Endodermal cell (in vitro differentiated cells): ENCODE data around the gene SLC9A8. TPM values are rescaled to one million over a fixed set of nuclear protein-coding genes. Genes with fewer than 3 reads are reported as not detected.

Experiments
- DNase-seq: peaks from one replicate; pipeline ENCODE4 v3.0.0-alpha.2; 2017
- H3K27ac ChIP-seq: 2 replicates; pipeline ENCODE4 v1.5.1; 2013; ENCODE audit warnings: mild to moderate bottlenecking, low read depth, low read length, moderate library complexity
- H3K27me3 ChIP-seq: 2 replicates; pipeline ENCODE4 v1.6.1; 2013; ENCODE audit warnings: mild to moderate bottlenecking, low read length, moderate library complexity; ENCODE audit not compliant: insufficient read depth, control insufficient read depth, poor library complexity, severe bottlenecking
- H3K36me3 ChIP-seq: 2 replicates; pipeline ENCODE4 v1.7.0; 2013; ENCODE audit warnings: mild to moderate bottlenecking, low read length, moderate library complexity; ENCODE audit not compliant: control insufficient read depth, insufficient read depth
- H3K4me1 ChIP-seq: one replicate; pipeline ENCODE4 v1.7.0; 2013; ENCODE audit warnings: low read length; ENCODE audit not compliant: control insufficient read depth, insufficient read depth
- H3K4me3 ChIP-seq: 2 replicates; pipeline ENCODE4 v1.5.1; 2013; ENCODE audit warnings: mild to moderate bottlenecking, low read length, moderate library complexity
- H3K9ac ChIP-seq: 2 replicates; pipeline ENCODE4 v1.6.1; 2013; ENCODE audit warnings: mild to moderate bottlenecking, low read length, moderate library complexity; ENCODE audit not compliant: poor library complexity, severe bottlenecking; ENCODE audit errors: extremely low read depth
- H3K9me3 ChIP-seq: 2 replicates; pipeline ENCODE4 v1.6.1; 2013; ENCODE audit warnings: mild to moderate bottlenecking, low read length, moderate library complexity; ENCODE audit not compliant: control insufficient read depth
- H3K27ac Mint-ChIP-seq: 2 replicates; pipeline ENCODE4 v1.8.0; 2020; ENCODE audit warnings: mixed read lengths
- H3K27me3 Mint-ChIP-seq: 2 replicates; pipeline ENCODE4 v1.8.0; 2021; ENCODE audit warnings: mild to moderate bottlenecking, mixed read lengths; ENCODE audit not compliant: insufficient read depth
- H3K36me3 Mint-ChIP-seq: 2 replicates; pipeline ENCODE4 v1.8.0; 2020; ENCODE audit warnings: low read depth, mixed read lengths
- H3K4me1 Mint-ChIP-seq: 2 replicates; pipeline ENCODE4 v1.8.0; 2020; ENCODE audit warnings: mixed read lengths
- H3K4me3 Mint-ChIP-seq: 2 replicates; pipeline ENCODE4 v1.8.0; 2020; ENCODE audit warnings: mild to moderate bottlenecking, moderate library complexity, mixed read lengths
- H3K9me3 Mint-ChIP-seq: 2 replicates; pipeline ENCODE4 v1.8.0; 2020; ENCODE audit warnings: mild to moderate bottlenecking, mixed read lengths
- CTCF ChIP-seq: fragments of 200-600 bp; sonication (generic); conservative IDR thresholded peaks from 2 replicates; pipeline ENCODE4 v1.5.0; 2021; ENCODE audit warnings: antibody characterized with exemption, mild to moderate bottlenecking
- WGBS, 2 experiments: methylation state at CpG; one replicate each; pipeline versions ENCODE4 v1.1.5 to v1.1.7; 2013; ENCODE audit warnings: missing lambda C conversion rate in 2 of 2, mixed read lengths in 1 of 2; ENCODE audit not compliant: insufficient coverage in 1 of 2, insufficient read length in 1 of 2; 5-methylcytosine and 5-hydroxymethylcytosine counted together
- total RNA-seq, 2 donors: library from RNA; stranded (reverse); fragmentation: NEBNext Ultra II Directional in 1 of 2; extraction: Animal tissue kit (Norgen Biotek cat#: 25700) in 1 of 2; gene quantifications; 2 replicates in 1 of 2; 3 replicates in 1 of 2; pipeline ENCODE4 v1.2.1, GENCODE V29; 2021

SLC9A8 gene
- total RNA-seq, 2 donors from 2014 or later: 8.6 to 10.3 TPM

GRCh38 chr20:49792611-49793010 lies 20.0 kb upstream of the SLC9A8 start:
- H3K4me1 Mint-ChIP-seq: peaks cover 14% of the 10 kb centered on the region
- Histone ChIP-seq H3K36me3 (no peaks in the 10 kb centered on the region), H3K9me3 (no peaks in the 10 kb centered on the region), H3K4me1 (no peaks in the 10 kb centered on the region), H3K27me3 (no peaks in the 10 kb centered on the region), H3K9ac (no peak overlapping the region), H3K4me3 (no peak overlapping the region), H3K27ac (no peak overlapping the region)
- no peak overlapping the region for H3K4me3 Mint-ChIP-seq
- H3K9me3 Mint-ChIP-seq: no peaks in the 10 kb centered on the region
- no peaks in the 10 kb centered on the region for H3K36me3 Mint-ChIP-seq
- H3K27me3 Mint-ChIP-seq: peaks cover 5% of the 10 kb centered on the region
- 93 to 94% methylated on average over 2 to 3 of the region's 3 CpGs for WGBS, 2 experiments
- no peak overlapping the region for H3K27ac Mint-ChIP-seq
- DNase-seq: no peak
- no peak for TF ChIP-seq CTCF

- 92 to 96% methylated on average over 7 to 10 of the region's 10 CpGs for WGBS, 2 experiments
- Histone ChIP-seq H3K9me3 (no peaks in the 10 kb centered on the region), H3K4me1 (no peaks in the 10 kb centered on the region), H3K9ac (no peak overlapping the region), H3K27me3 (no peaks in the 10 kb centered on the region), H3K36me3 (no peaks in the 10 kb centered on the region), H3K27ac (no peak overlapping the region), H3K4me3 (no peak overlapping the region)
- Mint-ChIP-seq H3K36me3 (no peaks in the 10 kb centered on the region), H3K4me3 (no peak overlapping the region), H3K9me3 (no peaks in the 10 kb centered on the region), H3K27ac (no peak overlapping the region), H3K27me3 (peaks cover 5% of the 10 kb centered on the region), H3K4me1 (peaks cover 8% of the 10 kb centered on the region)
- TF ChIP-seq CTCF: no peak
- no peak for DNase-seq
These were observed 18.1 kb upstream of the SLC9A8 start for GRCh38 chr20:49794336-49795134.

- no peak overlapping the region for H3K27ac Mint-ChIP-seq
- H3K4me3 Mint-ChIP-seq: no peak overlapping the region
- H3K36me3 Mint-ChIP-seq: no peaks in the 10 kb centered on the region
These were observed 17.5 kb upstream of the SLC9A8 start for GRCh38 chr20:49795135-49795424.

More at GRCh38 chr20:49795135-49795424, 17.5 kb upstream of the SLC9A8 start:
- 75 to 87% methylated on average over 1 to 2 of the region's 2 CpGs for WGBS, 2 experiments
- Histone ChIP-seq H3K9me3 (no peaks in the 10 kb centered on the region), H3K9ac (no peak overlapping the region), H3K27ac (no peak overlapping the region), H3K36me3 (no peaks in the 10 kb centered on the region), H3K27me3 (no peaks in the 10 kb centered on the region), H3K4me1 (no peaks in the 10 kb centered on the region), H3K4me3 (no peak overlapping the region)
- DNase-seq: no peak
- Mint-ChIP-seq H3K27me3 (peaks cover 5% of the 10 kb centered on the region), H3K4me1 (peaks cover 4% of the 10 kb centered on the region), H3K9me3 (no peaks in the 10 kb centered on the region)
- no peak for TF ChIP-seq CTCF
